Activated T-cell treated with anti-CD3 and anti-CD28 coated beads, Interleukin-2, amount 50 U/mL, for 4 hours (primary cell): ENCODE data around the gene TMEM271. TPM values are rescaled to one million over a fixed set of nuclear protein-coding genes. Genes with fewer than 3 reads are reported as not detected.

Experiments
- ATAC-seq, 2 donors: fragments of 200-7000 bp; cut with Tn5 transposase; one replicate each; pipeline ENCODE4 v1.10.0; 2021
- DNase-seq: peaks from one replicate; pipeline ENCODE4 v3.0.0-alpha.2; 2020
- H3K27me3 Mint-ChIP-seq: one replicate; pipeline ENCODE4 v1.8.0; 2021; ENCODE audit warnings: low read depth, mixed read lengths
- H3K36me3 Mint-ChIP-seq: one replicate; pipeline ENCODE4 v1.8.0; 2022; ENCODE audit warnings: mixed read lengths; ENCODE audit not compliant: insufficient read depth
- H3K4me1 Mint-ChIP-seq: one replicate; pipeline ENCODE4 v1.8.0; 2021; ENCODE audit warnings: low read depth, mixed read lengths
- H3K4me3 Mint-ChIP-seq: one replicate; pipeline ENCODE4 v1.8.0; 2021; ENCODE audit warnings: mild to moderate bottlenecking, moderate library complexity, mixed read lengths
- H3K9me3 Mint-ChIP-seq: one replicate; pipeline ENCODE4 v1.8.0; 2021; ENCODE audit warnings: mixed read lengths
- total RNA-seq, 3 donors: library from RNA; stranded (reverse); gene quantifications; one replicate each; pipeline ENCODE4 v1.2.1, GENCODE V29; 2021

TMEM271 gene
- total RNA-seq, 3 donors from 2014 or later: not detected

- Mint-ChIP-seq H3K27me3 (peaks cover 21% of the 10 kb centered on the region), H3K4me1 (no peaks in the 10 kb centered on the region), H3K4me3 (no peak overlapping the region), H3K36me3 (no peaks in the 10 kb centered on the region), H3K9me3 (no peaks in the 10 kb centered on the region)
- ATAC-seq (no peak), DNase-seq (no peak)
Observed at GRCh38 chr4:616091-616490, 40.0 kb upstream of the TMEM271 start.

DNA sequence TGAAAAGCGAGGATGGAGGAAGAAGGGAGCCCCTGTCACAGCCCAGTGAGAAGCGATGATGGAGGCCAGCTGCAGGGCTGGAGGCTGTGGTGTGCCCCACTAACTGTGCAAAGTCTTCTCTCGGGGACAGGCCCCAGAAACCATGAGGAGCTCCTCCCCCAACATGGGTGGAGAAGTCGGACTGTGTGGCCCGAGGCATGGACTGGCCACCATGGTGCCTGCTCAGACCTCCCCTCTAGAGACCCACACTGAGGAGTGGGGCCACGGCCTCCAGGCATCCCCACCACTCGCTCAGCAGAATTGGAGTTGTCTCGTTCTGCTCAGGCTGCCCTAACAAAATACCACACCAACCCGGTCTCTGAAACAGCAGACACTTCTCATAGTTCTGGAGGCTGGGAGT is 37.0 kb upstream of the TMEM271 start:
- peaks cover 26% of the 10 kb centered on the region for H3K27me3 Mint-ChIP-seq
- ATAC-seq (no peak), DNase-seq (no peak)
- H3K36me3 Mint-ChIP-seq: no peaks in the 10 kb centered on the region
- no peak overlapping the region for H3K4me3 Mint-ChIP-seq
- no peaks in the 10 kb centered on the region for H3K4me1 Mint-ChIP-seq
- H3K9me3 Mint-ChIP-seq: no peaks in the 10 kb centered on the region

- no peak overlapping the region for H3K4me3 Mint-ChIP-seq
- ATAC-seq (no peak), DNase-seq (no peak)
- no peaks in the 10 kb centered on the region for H3K4me1 Mint-ChIP-seq
- no peaks in the 10 kb centered on the region for H3K9me3 Mint-ChIP-seq
- peaks cover 24% of the 10 kb centered on the region for H3K27me3 Mint-ChIP-seq
- H3K36me3 Mint-ChIP-seq: no peaks in the 10 kb centered on the region
Observed at GRCh38 chr4:612749-613125, 36.6 kb upstream of the TMEM271 start.

DNA sequence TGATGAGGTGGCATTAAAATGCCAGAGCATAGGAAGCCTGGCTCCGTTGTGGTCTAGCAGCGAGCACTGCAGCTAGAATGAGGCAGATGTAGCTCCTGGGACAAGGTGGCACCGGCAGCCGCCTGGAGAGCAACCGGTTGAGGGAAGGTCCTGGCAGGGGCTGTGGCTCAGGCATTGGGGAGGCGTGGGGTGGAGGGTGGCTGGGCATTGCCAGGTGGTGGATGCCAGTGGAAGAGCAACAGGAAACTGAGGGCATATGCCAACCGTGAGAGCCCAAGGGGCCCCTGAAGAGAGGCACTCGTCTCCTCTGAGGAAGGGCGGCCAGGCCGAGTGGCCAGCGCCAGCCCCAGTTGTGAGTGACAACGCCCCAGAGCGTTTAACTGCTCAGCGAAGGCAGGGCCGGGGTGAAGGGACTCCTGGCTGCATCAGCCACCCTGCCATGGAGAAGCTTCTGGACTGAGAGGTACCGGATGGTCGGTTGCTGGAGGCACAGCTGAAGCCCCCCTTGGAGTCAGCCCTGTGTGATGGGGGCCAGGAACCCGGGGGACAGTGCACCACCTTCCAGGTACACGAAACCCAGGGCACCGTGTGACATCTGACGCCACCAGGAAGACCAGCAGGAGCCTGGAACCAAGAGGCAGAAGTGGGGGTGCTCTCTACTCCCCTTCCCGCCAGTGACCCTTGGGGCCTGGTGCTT is 36.1 kb upstream of the TMEM271 start:
- H3K36me3 Mint-ChIP-seq: no peaks in the 10 kb centered on the region
- DNase-seq (no peak), ATAC-seq (no peak)
- H3K27me3 Mint-ChIP-seq: peaks cover 23% of the 10 kb centered on the region
- H3K9me3 Mint-ChIP-seq: no peaks in the 10 kb centered on the region
- no peaks in the 10 kb centered on the region for H3K4me1 Mint-ChIP-seq
- no peak overlapping the region for H3K4me3 Mint-ChIP-seq

- Mint-ChIP-seq H3K9me3 (no peaks in the 10 kb centered on the region), H3K36me3 (no peaks in the 10 kb centered on the region), H3K4me1 (no peaks in the 10 kb centered on the region), H3K27me3 (peaks cover 24% of the 10 kb centered on the region), H3K4me3 (no peak overlapping the region)
- DNase-seq: no peak
- no peak for ATAC-seq
Observed at GRCh38 chr4:610411-611261, 34.5 kb upstream of the TMEM271 start.

DNA sequence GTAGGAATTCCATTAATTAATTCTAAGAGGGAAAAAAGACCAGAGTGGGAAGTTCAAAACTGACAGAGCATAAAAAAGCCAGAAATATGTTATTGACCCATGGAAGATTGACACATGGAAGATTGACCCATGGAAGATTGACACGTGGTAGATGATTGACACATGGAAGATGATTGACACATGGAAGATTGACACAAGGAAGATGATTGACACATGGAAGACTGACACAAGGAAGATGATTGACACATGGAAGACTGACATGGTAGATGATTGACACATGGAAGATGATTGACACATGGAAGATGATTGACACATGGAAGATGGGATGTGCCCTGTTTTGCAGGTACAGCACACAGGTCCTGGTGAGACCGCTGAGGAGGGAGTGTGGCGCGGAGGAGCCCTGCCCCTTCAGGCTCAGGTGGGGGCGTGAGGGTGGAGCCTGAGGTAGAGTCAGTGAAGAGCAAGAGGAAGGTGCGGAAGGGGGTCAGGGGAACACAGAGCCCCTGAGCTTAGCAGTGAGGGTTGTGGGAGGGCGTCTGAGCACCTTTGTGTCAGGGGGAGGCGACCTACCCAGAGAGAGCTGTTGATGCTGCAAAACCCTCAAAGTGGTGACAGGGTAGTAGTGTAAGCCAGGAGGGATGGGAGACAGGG is 33.4 kb upstream of the TMEM271 start:
- H3K36me3 Mint-ChIP-seq: no peaks in the 10 kb centered on the region

GRCh38 chr4:608236-608635 is 32.1 kb upstream of the TMEM271 start:
- Mint-ChIP-seq H3K4me3 (no peak overlapping the region), H3K4me1 (peaks cover 6% of the 10 kb centered on the region), H3K36me3 (no peaks in the 10 kb centered on the region), H3K9me3 (no peaks in the 10 kb centered on the region), H3K27me3 (peaks cover 31% of the 10 kb centered on the region)
- DNase-seq (no peak), ATAC-seq (no peak)

More for the DNA sequence above, 33.4 kb upstream of the TMEM271 start:
- Mint-ChIP-seq H3K9me3 (no peaks in the 10 kb centered on the region), H3K4me1 (no peaks in the 10 kb centered on the region), H3K4me3 (no peak overlapping the region), H3K27me3 (peaks cover 26% of the 10 kb centered on the region)
- ATAC-seq (no peak), DNase-seq (no peak)

DNA sequence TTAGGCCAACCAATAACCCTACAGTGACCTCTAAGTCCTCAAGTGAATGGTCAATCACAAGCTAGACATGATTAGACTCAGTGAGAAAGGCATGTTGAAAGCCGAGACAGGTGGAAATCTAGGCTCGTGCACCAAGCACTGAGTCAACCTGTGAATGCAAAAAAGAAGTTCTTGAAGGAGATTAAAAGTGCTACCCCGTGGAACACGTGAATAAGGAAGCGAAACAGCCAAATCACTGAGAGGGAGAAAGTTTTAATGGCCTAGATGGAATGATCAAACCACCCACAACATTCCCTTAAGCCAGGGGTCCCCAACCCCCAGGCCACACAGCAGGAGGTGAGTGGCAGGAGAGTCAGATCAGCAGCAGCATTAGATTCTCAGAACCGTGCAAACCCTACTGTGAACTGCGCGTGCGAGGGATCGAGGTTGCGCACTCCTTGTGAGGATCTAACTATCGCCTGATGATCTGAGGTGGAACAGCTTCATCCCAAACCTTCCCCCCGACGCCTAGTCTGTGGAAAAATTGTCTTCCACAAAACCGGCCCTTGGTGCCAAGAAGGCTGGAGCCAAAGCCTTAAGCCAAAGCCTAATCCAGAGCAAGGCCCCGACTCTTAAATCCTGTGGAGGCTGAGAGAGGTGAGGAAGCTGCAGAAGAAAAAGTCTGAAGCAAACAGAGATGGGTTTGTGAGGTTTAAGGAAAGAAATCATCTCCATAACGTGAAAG is 29.8 kb upstream of the TMEM271 start:
- Mint-ChIP-seq H3K36me3 (no peaks in the 10 kb centered on the region), H3K9me3 (no peaks in the 10 kb centered on the region), H3K4me1 (peaks cover 6% of the 10 kb centered on the region), H3K27me3 (peaks cover 34% of the 10 kb centered on the region), H3K4me3 (no peak overlapping the region)
- ATAC-seq (no peak), DNase-seq (no peak)

DNA sequence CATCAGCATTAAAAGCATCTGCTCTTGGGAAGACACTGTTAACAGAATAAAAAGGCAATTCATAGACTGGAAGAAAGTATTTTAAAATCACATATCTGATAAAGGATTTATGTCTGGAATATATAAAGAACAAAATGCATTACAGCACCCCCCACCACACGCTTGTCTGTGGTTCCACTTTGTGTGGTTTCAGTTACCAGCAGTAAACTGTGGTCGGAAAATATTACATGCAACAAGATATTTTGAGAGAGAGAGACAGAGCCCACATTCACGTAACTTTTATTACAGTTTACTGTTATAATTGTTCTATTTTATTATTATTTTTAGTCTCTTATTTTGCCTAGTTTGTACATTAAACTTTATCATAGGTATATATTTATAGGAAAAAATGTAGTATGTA is 28.0 kb upstream of the TMEM271 start:
- Mint-ChIP-seq H3K27me3 (peaks cover 27% of the 10 kb centered on the region), H3K4me1 (peaks cover 6% of the 10 kb centered on the region), H3K9me3 (no peaks in the 10 kb centered on the region), H3K36me3 (no peaks in the 10 kb centered on the region), H3K4me3 (no peak overlapping the region)
- ATAC-seq (peak in 1 of 2 donors; percentile 45), DNase-seq (no peak)

DNA sequence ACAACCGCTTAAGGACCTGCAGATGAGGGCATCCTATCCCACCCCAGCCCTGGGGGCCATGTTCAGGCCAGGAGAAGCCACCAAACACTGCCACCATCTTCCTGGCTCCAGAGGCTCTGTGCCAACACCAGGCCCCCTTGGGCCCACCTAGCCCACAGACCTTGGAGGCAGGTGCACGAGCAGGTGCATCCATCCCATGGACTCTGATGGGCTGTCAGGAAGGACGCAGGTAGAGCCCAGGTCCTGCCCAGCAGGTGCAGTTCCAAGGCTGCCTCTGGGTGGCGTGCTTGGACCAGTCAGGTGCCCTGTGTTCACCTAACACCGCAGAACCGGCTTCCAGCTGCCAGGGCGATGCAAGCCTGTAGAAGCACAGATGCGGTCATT is 26.5 kb upstream of the TMEM271 start:
- peaks cover 6% of the 10 kb centered on the region for H3K4me1 Mint-ChIP-seq
- DNase-seq (peak; percentile 51), ATAC-seq (peak; percentile 68 to 72)
- H3K9me3 Mint-ChIP-seq: no peaks in the 10 kb centered on the region
- H3K27me3 Mint-ChIP-seq: peaks cover 25% of the 10 kb centered on the region
- H3K4me3 Mint-ChIP-seq: no peak overlapping the region
- H3K36me3 Mint-ChIP-seq: no peaks in the 10 kb centered on the region

DNA sequence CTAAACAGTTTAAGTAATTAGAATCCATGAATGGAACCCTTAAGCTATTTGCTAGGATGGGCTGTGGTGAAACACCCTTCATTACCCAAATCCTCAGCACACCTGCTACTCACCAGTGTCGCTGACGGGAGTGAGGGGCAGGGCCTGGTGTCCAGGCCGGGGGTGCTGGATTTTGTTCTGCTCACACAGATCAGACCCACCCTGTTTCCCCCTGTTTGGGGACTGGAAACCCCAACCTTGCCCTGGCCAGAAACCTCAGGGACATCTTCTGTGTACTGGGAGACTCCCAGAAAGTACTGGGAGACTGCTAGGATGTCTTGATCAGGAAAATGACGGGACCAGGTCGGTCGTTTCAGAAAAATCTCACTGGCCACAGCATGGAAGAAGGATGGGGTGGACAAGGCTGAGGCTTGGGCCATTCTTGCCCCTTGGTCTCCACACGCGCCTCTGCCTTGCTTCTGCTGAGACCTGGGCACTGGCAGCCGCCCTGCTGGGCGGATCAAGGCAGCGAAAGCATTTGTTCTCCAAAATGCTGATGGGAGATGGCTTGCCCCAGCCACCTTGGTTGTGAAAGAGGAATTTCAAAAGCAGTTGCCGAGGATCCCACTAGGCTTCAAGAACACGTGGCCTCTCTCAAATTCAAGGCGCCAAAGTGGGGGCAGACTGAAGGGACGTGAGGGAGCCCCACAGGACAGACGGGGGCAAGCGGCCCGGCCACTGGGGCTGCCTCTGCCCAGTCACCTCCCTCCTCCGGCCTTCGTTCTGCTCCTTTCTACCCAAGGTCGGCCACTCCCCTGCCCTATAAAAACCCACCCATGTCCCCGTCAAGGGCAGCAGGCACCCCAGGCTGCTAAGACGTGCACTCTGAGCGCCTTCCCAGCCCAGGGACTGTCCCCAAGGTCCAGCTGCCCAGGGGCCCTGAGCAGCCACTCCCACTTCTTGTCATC is 25.8 kb upstream of the TMEM271 start:
- no peaks in the 10 kb centered on the region for H3K9me3 Mint-ChIP-seq
- H3K36me3 Mint-ChIP-seq: no peaks in the 10 kb centered on the region
- peaks cover 26% of the 10 kb centered on the region for H3K27me3 Mint-ChIP-seq
- H3K4me1 Mint-ChIP-seq: peaks cover 6% of the 10 kb centered on the region
- ATAC-seq (no peak), DNase-seq (no peak)
- no peak overlapping the region for H3K4me3 Mint-ChIP-seq

GRCh38 chr4:600850-601515 is 24.9 kb upstream of the TMEM271 start:
- Mint-ChIP-seq H3K4me1 (peaks cover 6% of the 10 kb centered on the region), H3K9me3 (no peaks in the 10 kb centered on the region), H3K27me3 (peaks cover 31% of the 10 kb centered on the region), H3K36me3 (no peaks in the 10 kb centered on the region), H3K4me3 (no peak overlapping the region)
- ATAC-seq: peak; percentile 79 to 90
- DNase-seq: no peak

DNA sequence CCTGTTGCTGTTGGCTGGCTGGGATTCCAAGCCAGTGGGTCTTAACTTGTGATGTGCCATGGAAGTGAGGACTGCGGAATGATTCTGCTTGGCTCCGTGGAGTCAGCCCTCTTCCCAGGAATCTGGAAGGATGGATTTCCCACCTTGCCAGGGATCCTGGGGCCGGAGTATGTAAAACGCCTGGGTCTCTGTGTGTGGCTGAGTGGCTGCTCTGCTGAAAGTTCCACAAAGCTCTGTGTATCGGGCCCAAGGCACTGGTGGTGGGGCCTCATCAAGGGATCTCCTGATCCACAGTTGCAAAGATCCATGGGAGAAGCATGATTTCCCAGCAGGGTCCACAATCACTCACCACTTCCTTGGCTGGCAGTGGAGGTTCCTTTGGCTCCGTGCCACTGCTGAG is 24.1 kb upstream of the TMEM271 start:
- Mint-ChIP-seq H3K9me3 (no peaks in the 10 kb centered on the region), H3K36me3 (no peaks in the 10 kb centered on the region), H3K4me1 (peaks cover 6% of the 10 kb centered on the region), H3K27me3 (peaks cover 30% of the 10 kb centered on the region), H3K4me3 (no peak overlapping the region)
- ATAC-seq (no peak), DNase-seq (no peak)
